ENCODE data around the gene ULK3. TPM values are rescaled to one million over a fixed set of nuclear protein-coding genes. Genes with fewer than 3 reads are reported as not detected.

The ULK3 gene
- total and polyA plus RNA-seq, 2 donors (not counting 1 experiment from before 2014, with no cell fraction given) = 51.1 to 108 TPM

DNA sequence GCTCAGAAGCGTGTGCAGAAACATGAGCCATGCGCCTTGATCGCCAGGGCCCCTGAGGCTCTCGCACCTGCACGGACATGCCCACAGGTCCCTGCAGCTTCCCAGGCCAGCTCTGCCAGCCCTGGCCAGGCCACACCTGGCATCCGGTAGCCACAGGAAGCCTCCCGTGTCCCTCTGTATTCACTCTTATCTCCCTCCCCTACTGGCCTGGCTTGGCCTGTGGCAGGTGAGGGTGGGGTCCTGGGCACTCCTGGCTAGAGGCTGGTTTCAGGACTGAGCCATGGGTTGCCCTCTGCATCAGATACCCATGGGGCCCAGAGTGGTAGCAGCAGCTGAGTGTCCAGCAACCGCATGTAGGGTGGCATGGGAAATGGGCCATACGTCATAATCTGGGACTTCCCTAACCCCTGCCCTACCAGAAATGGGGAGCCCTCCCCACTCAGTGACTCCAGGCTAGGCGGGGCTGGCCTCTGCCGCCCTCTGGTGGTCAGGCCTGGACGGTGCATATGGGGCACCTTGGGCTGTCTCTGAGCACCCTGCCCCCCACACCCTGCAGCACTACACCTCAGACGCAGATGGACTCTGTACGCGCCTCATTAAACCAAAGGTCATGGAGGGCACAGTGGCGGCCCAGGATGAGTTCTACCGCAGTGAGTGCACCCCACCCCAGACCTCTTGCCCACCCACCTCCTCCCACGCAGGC, 42.9 kb downstream of the ULK3 start:
- Histone ChIP-seq H3K79me2 (ENCODE audit: control insufficient read depth, insufficient read depth, low read length) (peaks cover 64% of the 10 kb centered on the region), H3K27ac (ENCODE audit: low read length in 2 of 2) (peak overlapping the region; percentile 89 to 93), H3K27me3 (replicated peaks in 1 of 4; ENCODE audit: control extremely low read depth in 1 of 4, control insufficient read depth in 3 of 4, insufficient read depth in 4 of 4, low read length in 3 of 4) (no peaks in the 10 kb centered on the region), H3K4me1 (ENCODE audit: control insufficient read depth in 2 of 2, insufficient read depth in 2 of 2, low read length in 2 of 2) (peaks cover 56 to 61% of the 10 kb centered on the region in 2 donors), H4K20me1 (ENCODE audit: control insufficient read depth, insufficient read depth, low read length, poor library complexity, severe bottlenecking) (peaks cover 95% of the 10 kb centered on the region), H3K4me3 (ENCODE audit: control extremely low read depth in 1 of 5, extremely low read depth in 1 of 5, insufficient read depth in 1 of 5, low read depth in 2 of 5, low read length in 4 of 5) (no peak overlapping the region), H3K36me3 (replicated peaks in 1 of 2; ENCODE audit: control extremely low read depth in 1 of 2, control insufficient read depth in 1 of 2, extremely low read depth in 1 of 2, insufficient read depth in 2 of 2, low read length in 1 of 2) (peaks cover 0 to 85% of the 10 kb centered on the region in 2 experiments), H3K4me2 (replicated peaks; ENCODE audit: low read depth, low read length, poor library complexity, severe bottlenecking) (peak overlapping the region; percentile 62), H3K9ac (ENCODE audit: low read length) (no peak overlapping the region), H3K9me3 (ENCODE audit: control extremely low read depth in 1 of 3, control insufficient read depth in 2 of 3, insufficient read depth in 1 of 3, low read length in 2 of 3) (no peaks in the 10 kb centered on the region), H2AFZ (ENCODE audit: insufficient read depth, low read depth, low read length, poor library complexity, severe bottlenecking) (no peak overlapping the region)
- no peaks in the 10 kb centered on the region for H3K9me3 Mint-ChIP-seq (ENCODE audit: insufficient read depth)
- DNase-seq (peak; percentile 94), ATAC-seq (ENCODE audit: low read depth) (peak; percentile 90)
- H3K27ac Mint-ChIP-seq = peak overlapping the region; percentile 90
- intact Hi-C loops (cut with micrococcal nuclease) = loop anchor here (1.0 to 2.0 kb wide), 5 partner anchors 13 to 43 kb away; partner anchors contain the start of gene ULK3
- H3K4me3 Mint-ChIP-seq = peak overlapping the region; percentile 78
- POLR2A ChIA-PET = interaction anchor here (0.9 to 15.8 kb wide), 7 partner anchors 8 to 43 kb away, joined by 3 to 572 read pairs (median 4); partner anchors contain the start of gene CSK
- no peaks in the 10 kb centered on the region for H3K27me3 Mint-ChIP-seq
- H3K4me1 Mint-ChIP-seq = peaks cover 52% of the 10 kb centered on the region
- CTCF ChIA-PET = interaction anchor here (0.7 to 37.1 kb wide), 23 partner anchors 8 to 399 kb away, joined by 3 to 2548 read pairs (median 5); partner anchors contain the start of genes CLK3, CPLX3, CSK and FAM219B
- 24% methylated on average over 13 of the region's 18 CpGs for WGBS (ENCODE audit: insufficient coverage)
- TF ChIP-seq CTCF (IDR thresholded peaks at IDR 0.05) = peak; percentile 93
- TF ChIP-seq EZH2 (IDR thresholded peaks at IDR 0.05; ENCODE audit: borderline replicate concordance, insufficient read depth, low read depth, low read length, poor library complexity, severe bottlenecking) = no peak
